ENCODE measurements around the gene ATP6V1G1. TPM values are rescaled to one million over a fixed set of nuclear protein-coding genes. Genes with fewer than 3 reads are reported as not detected.

The ATP6V1G1 gene
- total RNA-seq, 1 experiment from 2014 or later = 90.6 TPM

DNA sequence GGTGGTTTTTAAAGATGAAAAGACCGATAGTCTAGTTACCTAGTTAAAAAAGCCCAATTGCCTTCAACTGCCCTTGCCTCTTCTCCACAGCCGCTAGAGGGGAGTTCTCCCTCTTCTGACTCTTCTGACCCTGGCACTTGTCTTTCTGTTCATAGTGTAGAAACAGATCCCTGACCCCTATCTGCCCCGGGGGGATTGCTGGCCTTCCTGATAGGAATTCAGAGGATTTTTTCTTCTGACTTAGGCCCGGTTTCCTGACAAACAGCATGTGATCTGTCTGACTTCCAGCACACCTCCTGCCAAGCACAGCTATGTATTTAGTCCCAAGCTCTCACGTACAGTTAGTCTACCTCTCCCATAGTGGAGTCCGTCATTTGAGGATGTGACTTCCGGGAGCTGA lies 18.5 kb downstream of the ATP6V1G1 start:
- Histone ChIP-seq H3K79me2 (ENCODE audit: low read depth) (peaks cover 3% of the 10 kb centered on the region; the same call in 1 of the 2 replicates), H3K36me3 (ENCODE audit: low read depth) (no peaks in the 10 kb centered on the region), H3K9me3 (ENCODE audit: insufficient read depth, low read depth) (peaks cover 3% of the 10 kb centered on the region; the same call in 1 of the 2 replicates), H3K27ac (no peak overlapping the region), H3K4me2 (no peak overlapping the region), H3K27me3 (ENCODE audit: insufficient read depth, low read depth) (no peaks in the 10 kb centered on the region), H3K4me1 (replicated peaks; ENCODE audit: insufficient read depth) (peaks cover 10% of the 10 kb centered on the region), H3K4me3 (no peak overlapping the region), H4K20me1 (ENCODE audit: insufficient read depth) (no peaks in the 10 kb centered on the region), H2AFZ (no peak overlapping the region), H3K9me2 (ENCODE audit: insufficient read depth) (no peaks in the 10 kb centered on the region), H3F3A (ENCODE audit: insufficient read depth, low read depth) (peaks cover 9% of the 10 kb centered on the region; the same call in 1 of the 2 replicates)
- no peak for TF ChIP-seq EZH2 (IDR thresholded peaks at IDR 0.05; ENCODE audit: low read depth)
- TF ChIP-seq, protein P1, sequence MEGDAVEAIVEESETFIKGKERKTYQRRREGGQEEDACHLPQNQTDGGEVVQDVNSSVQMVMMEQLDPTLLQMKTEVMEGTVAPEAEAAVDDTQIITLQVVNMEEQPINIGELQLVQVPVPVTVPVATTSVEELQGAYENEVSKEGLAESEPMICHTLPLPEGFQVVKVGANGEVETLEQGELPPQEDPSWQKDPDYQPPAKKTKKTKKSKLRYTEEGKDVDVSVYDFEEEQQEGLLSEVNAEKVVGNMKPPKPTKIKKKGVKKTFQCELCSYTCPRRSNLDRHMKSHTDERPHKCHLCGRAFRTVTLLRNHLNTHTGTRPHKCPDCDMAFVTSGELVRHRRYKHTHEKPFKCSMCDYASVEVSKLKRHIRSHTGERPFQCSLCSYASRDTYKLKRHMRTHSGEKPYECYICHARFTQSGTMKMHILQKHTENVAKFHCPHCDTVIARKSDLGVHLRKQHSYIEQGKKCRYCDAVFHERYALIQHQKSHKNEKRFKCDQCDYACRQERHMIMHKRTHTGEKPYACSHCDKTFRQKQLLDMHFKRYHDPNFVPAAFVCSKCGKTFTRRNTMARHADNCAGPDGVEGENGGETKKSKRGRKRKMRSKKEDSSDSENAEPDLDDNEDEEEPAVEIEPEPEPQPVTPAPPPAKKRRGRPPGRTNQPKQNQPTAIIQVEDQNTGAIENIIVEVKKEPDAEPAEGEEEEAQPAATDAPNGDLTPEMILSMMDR (conservative IDR thresholded peaks at IDR 0.05) = no peak
- no TSS peak for BruUV-seq (replicated peaks)
- DNase-seq = no peak
- ChIA-PET CTCF (no interaction called here), POLR2A (ENCODE audit: unreplicated experiment) (no interaction called here)
- intact Hi-C loops (cut with micrococcal nuclease; ENCODE audit: unreplicated experiment) = no loop called here

DNA sequence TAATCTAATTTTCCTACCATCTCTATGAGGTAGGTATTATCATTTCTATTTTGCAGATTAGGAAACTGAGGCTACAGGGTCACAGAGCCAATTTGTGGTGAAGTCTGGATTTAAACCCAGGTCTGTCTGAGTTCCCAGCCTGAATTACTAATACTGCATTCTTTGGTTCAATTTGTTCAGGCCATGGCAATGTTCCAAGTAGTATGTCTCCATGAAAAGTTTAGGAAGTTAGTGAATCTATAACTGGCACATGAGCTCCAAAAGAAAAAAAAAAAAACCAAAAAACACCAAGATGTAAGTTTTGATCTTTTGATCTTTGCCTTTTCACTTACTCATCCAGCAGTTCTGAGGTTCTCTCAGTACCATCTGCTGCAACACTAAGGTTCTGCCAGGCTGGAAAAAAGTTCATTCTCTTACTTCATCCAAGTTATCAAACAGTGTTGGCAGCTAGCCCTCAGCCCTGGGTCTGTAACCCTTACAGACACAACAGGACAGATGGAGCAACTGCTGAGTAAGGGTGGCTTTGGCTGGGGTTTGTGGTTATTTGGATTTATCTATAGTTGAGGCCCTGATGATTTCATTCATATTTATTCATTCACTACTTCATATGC lies 19.1 kb downstream of the ATP6V1G1 start:
- Histone ChIP-seq H3K9me3 (ENCODE audit: insufficient read depth, low read depth) (peaks cover 3% of the 10 kb centered on the region; the same call in 1 of the 2 replicates), H3F3A (ENCODE audit: insufficient read depth, low read depth) (peaks cover 10% of the 10 kb centered on the region; the same call in 1 of the 2 replicates), H3K4me1 (replicated peaks; ENCODE audit: insufficient read depth) (peaks cover 10% of the 10 kb centered on the region), H4K20me1 (ENCODE audit: insufficient read depth) (no peaks in the 10 kb centered on the region), H3K27ac (no peak overlapping the region), H3K79me2 (ENCODE audit: low read depth) (peaks cover 3% of the 10 kb centered on the region), H3K36me3 (ENCODE audit: low read depth) (no peaks in the 10 kb centered on the region), H3K9me2 (ENCODE audit: insufficient read depth) (no peaks in the 10 kb centered on the region), H3K4me2 (no peak overlapping the region), H3K27me3 (ENCODE audit: insufficient read depth, low read depth) (no peaks in the 10 kb centered on the region), H3K4me3 (no peak overlapping the region), H2AFZ (no peak overlapping the region)
- CTCF ChIA-PET = no interaction called here
- TF ChIP-seq, protein P1 (conservative IDR thresholded peaks at IDR 0.05) = no peak
- no peak for TF ChIP-seq EZH2 (IDR thresholded peaks at IDR 0.05; ENCODE audit: low read depth)
- DNase-seq = no peak
- intact Hi-C loops (cut with micrococcal nuclease; ENCODE audit: unreplicated experiment) = no loop called here
- BruUV-seq (replicated peaks) = no TSS peak
- POLR2A ChIA-PET (ENCODE audit: unreplicated experiment) = no interaction called here

DNA sequence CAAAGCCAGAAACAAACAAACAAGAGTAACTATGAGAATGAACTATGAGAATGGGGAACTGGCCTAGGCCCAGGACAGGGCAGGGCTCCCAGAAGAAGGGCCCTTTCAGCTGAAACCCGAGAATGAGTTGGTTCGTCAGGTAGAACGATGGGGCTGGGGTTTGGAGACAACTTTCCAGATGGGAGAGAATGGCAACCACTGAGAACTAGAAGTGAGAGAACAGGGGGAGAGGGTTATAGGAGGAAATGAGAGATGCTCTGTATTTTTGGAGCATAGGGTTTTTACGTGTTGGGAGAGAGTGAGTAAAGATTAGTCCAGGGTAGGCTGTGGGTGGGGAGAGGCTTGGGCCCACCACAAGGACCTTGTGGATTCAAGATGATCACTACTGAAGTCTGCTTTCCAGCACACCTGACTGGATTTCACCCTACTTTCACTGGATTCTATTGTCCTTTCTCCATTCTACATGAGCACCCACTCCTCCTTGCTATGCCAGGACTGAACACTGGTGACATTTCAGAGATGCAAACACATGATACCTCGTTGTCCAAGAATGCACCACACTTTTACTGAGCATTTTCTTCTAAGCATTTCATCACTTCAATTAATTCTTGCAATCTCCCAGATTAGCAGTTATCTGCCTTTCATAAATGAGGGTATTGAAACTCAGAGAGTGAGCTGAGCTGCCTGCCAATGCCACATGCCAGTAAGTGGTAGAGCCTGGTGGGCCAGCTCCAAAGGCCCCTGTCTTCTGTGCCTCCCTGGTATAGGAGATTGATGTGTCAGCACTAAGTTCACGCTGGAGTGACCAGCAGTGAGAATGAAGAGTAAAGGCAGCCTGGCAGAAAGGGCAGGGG lies 20.3 kb downstream of the ATP6V1G1 start:
- Histone ChIP-seq H4K20me1 (ENCODE audit: insufficient read depth) (no peaks in the 10 kb centered on the region), H2AFZ (no peak overlapping the region), H3F3A (ENCODE audit: insufficient read depth, low read depth) (peaks cover 17% of the 10 kb centered on the region; the same call in 1 of the 2 replicates), H3K9me2 (ENCODE audit: insufficient read depth) (no peaks in the 10 kb centered on the region), H3K27me3 (ENCODE audit: insufficient read depth, low read depth) (no peaks in the 10 kb centered on the region), H3K9me3 (ENCODE audit: insufficient read depth, low read depth) (no peaks in the 10 kb centered on the region), H3K4me1 (replicated peaks; ENCODE audit: insufficient read depth) (peaks cover 21% of the 10 kb centered on the region), H3K36me3 (ENCODE audit: low read depth) (no peaks in the 10 kb centered on the region), H3K4me2 (no peak overlapping the region), H3K4me3 (no peak overlapping the region), H3K27ac (no peak overlapping the region), H3K79me2 (ENCODE audit: low read depth) (peaks cover 14% of the 10 kb centered on the region)
- no TSS peak for BruUV-seq (replicated peaks)
- intact Hi-C loops (cut with micrococcal nuclease; ENCODE audit: unreplicated experiment) = no loop called here
- ChIA-PET POLR2A (ENCODE audit: unreplicated experiment) (no interaction called here), CTCF (no interaction called here)
- DNase-seq = no peak
- TF ChIP-seq, protein P1 (conservative IDR thresholded peaks at IDR 0.05) = no peak
- TF ChIP-seq EZH2 (IDR thresholded peaks at IDR 0.05; ENCODE audit: low read depth) = no peak

Data from PC-9 (cell line).